ENCODE results near the gene ADH6.
"Not testable (repeated sequence)": the region's sequence is repeated elsewhere in the genome, so short reads cannot be mapped to it uniquely, and the experiment has no call there.

Gene ADH6

DNA sequence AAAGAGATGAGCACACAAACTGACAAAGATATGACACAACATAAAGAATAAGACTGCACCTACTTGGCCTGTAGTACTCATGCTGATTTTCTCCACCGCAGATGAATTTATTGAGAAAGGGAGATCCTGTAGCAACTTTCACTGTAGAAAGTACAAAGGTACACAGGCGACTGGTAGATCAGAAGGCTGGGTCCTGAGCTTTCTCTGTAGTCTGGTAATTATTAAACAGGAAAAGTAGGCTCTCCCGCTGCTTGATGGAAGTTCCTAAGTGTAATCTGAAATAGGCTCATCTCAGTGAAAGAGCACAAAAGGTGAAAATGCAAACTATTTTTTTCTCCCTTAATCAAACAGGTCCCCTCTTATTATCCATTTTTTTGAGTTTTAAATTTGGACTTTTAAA lies at the start of gene ADH6:
TSS of gene ADH6 (minus strand) at position 175 of the 400 bp plus-strand sequence. CDS start at position 81, 94 bp downstream.
- no peak for DNase-seq (ENCODE audit: low read depth, low spot score)

DNA sequence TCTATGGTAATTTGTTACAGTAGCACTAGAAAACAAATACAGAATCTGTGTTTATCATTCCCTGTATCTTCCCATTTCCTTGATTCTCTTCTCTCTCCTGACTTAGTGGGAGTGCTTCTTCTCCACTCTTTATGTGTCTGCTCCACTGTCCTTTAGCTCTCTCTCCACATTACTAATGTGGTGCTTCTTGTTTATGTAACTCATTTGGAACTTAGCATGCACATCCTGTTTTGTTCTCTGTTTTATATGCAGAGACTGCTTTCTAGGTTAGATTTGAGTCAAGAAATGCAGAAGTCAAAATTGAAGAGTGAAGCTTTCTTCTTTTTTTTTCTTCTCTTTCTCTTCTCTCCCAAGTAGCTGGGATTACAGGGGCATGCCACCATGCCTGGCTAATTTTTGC lies 45.9 kb upstream of the ADH6 start:
- DNase-seq (ENCODE audit: low read depth, low spot score) = no peak

DNA sequence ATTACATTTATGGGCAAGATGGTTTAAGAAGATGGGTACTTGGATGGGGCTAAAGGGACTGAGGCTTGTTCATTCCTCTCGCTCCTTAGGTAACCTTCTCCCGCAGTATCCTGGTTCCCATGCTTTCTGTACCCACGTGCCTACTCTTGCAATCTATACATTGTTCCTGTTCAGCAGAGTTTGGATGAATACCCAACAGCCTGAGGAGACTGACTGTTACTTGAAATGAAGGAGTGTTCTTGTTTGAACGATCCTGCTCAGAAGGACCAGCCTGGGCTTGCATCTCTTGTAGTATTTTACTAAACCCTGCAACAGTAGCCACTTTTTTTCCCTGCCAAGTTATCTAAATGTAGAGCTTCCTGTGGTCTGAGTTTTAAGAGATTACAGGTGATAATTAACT lies 33.7 kb upstream of the ADH6 start:
- no peak for DNase-seq (ENCODE audit: low read depth, low spot score)

GRCh38 chr4:99248714-99249113 lies 29.7 kb upstream of the ADH6 start:
- DNase-seq (ENCODE audit: low read depth, low spot score) = no peak

GRCh38 chr4:99235955-99236354 lies 16.9 kb upstream of the ADH6 start:
- no peak for DNase-seq (ENCODE audit: low read depth, low spot score)

GRCh38 chr4:99234331-99235010 lies 15.4 kb upstream of the ADH6 start:
- no peak for DNase-seq (ENCODE audit: low read depth, low spot score)

GRCh38 chr4:99233397-99233796 lies 14.4 kb upstream of the ADH6 start:
- DNase-seq (ENCODE audit: low read depth, low spot score) = not testable (repeated sequence)

DNA sequence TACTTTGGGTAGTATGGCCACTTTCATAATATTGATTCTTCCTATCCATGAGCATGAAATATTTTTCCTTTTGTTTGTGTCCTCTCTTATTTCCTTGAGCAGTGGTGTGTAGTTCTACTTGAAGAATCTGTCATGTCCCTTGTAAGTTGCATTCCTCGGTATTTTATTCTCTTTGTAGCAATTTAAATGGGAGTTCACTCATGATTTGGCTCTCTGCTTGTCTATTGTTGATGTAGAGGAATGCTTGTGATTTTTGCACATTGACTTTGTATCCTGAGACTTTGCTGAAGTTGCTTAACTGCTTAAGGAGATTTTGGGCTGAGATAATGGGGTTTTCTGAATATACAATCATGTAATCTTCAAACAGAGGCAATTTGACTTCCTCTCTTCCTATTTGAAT lies 9.7 kb upstream of the ADH6 start:
- not testable (repeated sequence) for DNase-seq (ENCODE audit: low read depth, low spot score)

DNA sequence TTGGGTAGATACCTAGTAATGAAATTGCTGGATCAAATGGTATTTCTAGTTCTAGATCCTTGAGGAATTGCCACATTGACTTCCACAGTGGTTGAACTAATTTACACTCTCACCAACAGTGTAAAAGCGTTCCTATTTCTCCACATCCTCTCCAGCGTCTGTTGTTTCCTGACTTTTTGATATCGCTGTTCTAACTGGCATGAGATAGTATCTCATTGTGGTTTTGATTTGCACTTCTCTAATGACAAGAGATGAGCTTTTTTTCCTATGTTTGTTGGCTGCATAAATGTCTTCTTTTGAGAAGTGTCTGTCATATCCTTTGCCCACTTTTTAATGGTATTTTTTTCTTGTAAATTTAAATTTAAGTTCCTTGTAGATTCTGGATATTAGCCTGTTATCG lies 8.6 kb upstream of the ADH6 start:
- DNase-seq (ENCODE audit: low read depth, low spot score) = not testable (repeated sequence)

- no peak for DNase-seq (ENCODE audit: low read depth, low spot score)
Observed at GRCh38 chr4:99221980-99222379, 2.9 kb upstream of the ADH6 start.

DNA sequence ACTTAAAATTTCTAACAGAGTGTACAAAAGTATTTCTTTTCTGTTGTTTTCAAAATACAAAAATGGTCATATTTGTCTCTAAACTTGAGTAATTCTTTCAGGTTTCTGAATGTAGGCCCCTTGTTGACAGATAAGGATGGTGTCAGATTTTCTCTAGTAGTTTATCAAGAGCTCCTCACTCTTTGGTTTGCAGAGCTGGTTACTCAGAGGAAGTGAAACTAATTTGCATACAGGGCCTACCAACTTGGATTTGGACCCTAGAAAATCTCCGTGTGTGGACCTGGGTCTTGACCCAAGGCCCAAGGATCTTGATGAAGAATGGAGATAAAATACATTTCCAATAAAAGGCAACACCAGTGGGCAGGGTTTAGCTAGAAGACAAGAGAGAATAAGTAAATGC lies 433 bp upstream of the ADH6 start:
- no peak for DNase-seq (ENCODE audit: low read depth, low spot score)

DNA sequence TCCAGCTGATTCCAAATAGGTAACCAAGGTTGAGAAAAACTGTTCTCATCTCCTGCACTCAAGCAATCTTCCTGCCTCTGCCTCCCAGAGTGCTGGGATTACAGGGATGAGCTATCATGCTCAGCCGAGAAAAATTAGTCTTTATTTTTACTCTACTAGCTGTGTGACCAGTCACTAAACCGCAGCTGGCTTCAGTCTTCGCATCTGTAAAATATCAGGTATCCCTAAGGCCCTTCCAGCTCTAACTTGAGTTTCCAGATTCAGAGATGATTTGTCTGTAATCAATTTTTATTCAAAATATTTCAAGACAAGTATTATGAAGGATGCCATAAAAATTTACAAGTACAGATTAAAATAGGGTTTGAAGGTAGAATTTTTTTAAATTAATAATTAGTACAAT lies 3.5 kb downstream of the ADH6 start:
- DNase-seq (ENCODE audit: low read depth, low spot score) = no peak

- no peak for DNase-seq (ENCODE audit: low read depth, low spot score)
Observed at GRCh38 chr4:99210789-99211188, 8.3 kb downstream of the ADH6 start.

GRCh38 chr4:99209671-99210070 lies 9.4 kb downstream of the ADH6 start:
- DNase-seq (ENCODE audit: low read depth, low spot score) = no peak

- DNase-seq (ENCODE audit: low read depth, low spot score) = no peak
Observed at GRCh38 chr4:99208719-99209075, 10.3 kb downstream of the ADH6 start.

DNA sequence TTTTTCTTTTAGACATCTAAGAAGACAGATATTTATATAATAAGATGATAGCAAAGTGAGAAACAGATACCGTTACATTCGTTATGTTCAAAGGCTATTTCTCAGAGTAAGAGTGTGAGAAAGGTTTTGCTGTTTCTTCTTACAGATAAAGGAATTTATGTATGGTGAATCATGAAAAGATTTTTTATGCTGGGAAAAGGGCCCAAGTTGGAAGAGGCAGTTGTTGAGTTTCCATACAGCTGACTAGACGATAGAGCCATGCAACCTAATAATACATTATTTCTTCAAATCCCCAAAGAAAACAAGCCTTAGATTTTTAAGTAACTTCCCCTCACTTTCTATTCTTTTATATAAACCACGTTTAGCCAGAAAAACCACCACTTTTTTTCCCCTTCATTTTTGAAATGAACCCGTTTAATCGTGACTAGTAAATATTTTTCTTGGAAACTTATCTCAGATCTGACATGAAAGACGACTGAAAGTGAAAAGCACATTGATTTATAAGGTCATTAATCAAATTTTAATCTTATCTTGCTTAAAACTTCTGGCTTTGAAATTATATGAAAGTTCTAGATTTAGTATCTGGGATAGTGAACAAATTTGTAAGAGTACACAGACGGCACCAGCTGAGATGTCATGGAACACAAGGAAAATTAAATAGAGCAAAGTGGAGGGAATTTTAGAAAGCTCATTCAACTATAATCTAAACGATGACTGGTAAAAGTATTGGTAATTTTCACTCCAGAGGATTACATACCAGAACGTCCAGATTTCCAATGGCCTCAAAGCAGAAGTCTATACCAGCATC lies 10.9 kb downstream of the ADH6 start:
- no peak for DNase-seq (ENCODE audit: low read depth, low spot score)

GRCh38 chr4:99207069-99207743 lies 11.8 kb downstream of the ADH6 start:
- no peak for DNase-seq (ENCODE audit: low read depth, low spot score)

DNA sequence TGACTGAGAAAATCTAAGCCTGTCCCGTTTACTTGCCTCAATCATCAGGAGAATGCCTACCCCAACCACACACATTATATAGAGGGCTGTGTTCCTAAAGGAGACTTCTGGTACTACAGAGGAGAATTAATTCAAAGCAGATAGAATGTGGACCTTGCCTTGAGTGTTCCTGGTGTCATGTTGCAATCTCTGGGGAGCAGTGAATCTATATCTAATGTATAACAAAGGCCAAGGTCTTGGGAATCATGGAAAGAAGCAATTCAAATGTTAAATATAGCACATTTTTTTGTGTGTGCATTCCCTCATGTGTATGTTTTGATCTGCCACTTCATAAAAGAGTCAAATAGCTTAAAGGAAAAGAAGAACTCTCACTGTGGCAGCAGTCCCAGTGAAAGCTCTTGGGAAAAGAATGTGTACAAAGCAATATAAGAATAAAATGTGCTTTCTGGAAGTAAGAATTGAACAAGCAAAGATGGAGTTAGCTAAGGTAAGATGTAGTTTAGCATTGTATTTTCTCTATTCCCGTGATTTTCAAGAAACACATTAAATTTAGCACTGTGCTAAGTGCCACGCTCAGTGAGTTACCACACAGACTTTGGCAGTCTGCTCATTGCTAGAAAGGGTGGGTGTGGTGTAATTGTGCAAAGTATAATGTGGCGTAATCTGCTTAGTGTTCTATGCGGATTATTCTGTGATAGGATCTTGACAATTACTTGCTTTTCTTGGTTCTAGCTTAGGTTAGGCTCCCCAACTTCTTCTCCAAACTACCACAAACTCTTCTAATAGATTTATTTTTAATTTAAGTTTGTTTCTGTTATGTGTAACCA lies 13.7 kb downstream of the ADH6 start:
- no peak for DNase-seq (ENCODE audit: low read depth, low spot score)

GRCh38 chr4:99202536-99202935 lies 16.5 kb downstream of the ADH6 start:
- no peak for DNase-seq (ENCODE audit: low read depth, low spot score)

GRCh38 chr4:99202094-99202493 lies 17.0 kb downstream of the ADH6 start:
- no peak for DNase-seq (ENCODE audit: low read depth, low spot score)

DNA sequence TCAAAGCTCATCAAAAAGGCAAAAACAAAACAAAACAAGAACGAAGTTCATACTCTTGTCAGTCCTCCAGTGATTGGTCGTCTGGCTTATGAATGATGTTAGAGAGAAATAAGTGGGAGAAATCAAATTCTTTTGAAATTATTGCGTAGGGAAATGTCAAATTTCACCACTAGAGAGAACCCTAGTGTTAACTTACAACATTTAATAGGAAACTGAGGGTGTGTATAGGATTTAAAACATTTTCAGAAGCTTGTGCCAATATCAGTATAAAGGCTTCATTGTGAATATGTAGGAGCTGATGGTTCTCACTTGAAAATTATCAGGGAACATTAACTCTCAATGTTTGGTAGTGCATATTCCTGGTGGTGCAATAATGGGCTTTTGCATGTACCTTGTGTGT lies 17.4 kb downstream of the ADH6 start:
- DNase-seq (ENCODE audit: low read depth, low spot score) = no peak

- DNase-seq (ENCODE audit: low read depth, low spot score) = no peak
Observed at GRCh38 chr4:99200138-99200537, 18.9 kb downstream of the ADH6 start.

All from activated naive CD8-positive, alpha-beta T cell treated with anti-CD3 and anti-CD28 coated beads, Interleukin-2, amount 50 U/mL, for 16 hours (primary cell).